Measurements from ENCODE around the gene SLC25A48. TPM values are rescaled to one million over a fixed set of nuclear protein-coding genes. Genes with fewer than 3 reads are reported as not detected.
A peak's percentile ranks its signal among the peaks of the same experiment; 100 is the strongest.
"Not testable (repeated sequence)": the region's sequence is repeated elsewhere in the genome, so short reads cannot be mapped to it uniquely, and the experiment has no call there.

SLC25A48 gene
- total RNA-seq, 1 experiment from 2014 or later = 1.6 TPM

GRCh38 chr5:135833961-135834638 lies 363 bp upstream of the SLC25A48 start:
- ChIA-PET CTCF (interaction anchor here (0.7 to 1.4 kb wide), 3 partner anchors 268 to 376 kb away, joined by 3 to 11 read pairs (median 6); no protein-coding TSS in a partner anchor), POLR2A (no interaction called here)
- H3K4me3 ChIP-seq (ENCODE audit: low read depth, low read length) = peak overlapping the region; percentile 57
- no peaks in the 10 kb centered on the region for H3K36me3 Mint-ChIP-seq (ENCODE audit: insufficient read depth, unreplicated experiment)
- H3K9me3 ChIP-seq = peaks cover 9% of the 10 kb centered on the region; the same call in 1 of the 2 replicates
- H3K36me3 ChIP-seq (ENCODE audit: control insufficient read depth, insufficient read depth, low read length) = no peaks in the 10 kb centered on the region
- peaks cover 16% of the 10 kb centered on the region for H3K9me3 Mint-ChIP-seq (ENCODE audit: unreplicated experiment)
- peaks cover 7% of the 10 kb centered on the region for H3K4me1 Mint-ChIP-seq (ENCODE audit: low read depth, unreplicated experiment)
- no peak overlapping the region for H3K27ac Mint-ChIP-seq (ENCODE audit: unreplicated experiment)
- peaks cover 36% of the 10 kb centered on the region for H3K27me3 Mint-ChIP-seq (ENCODE audit: insufficient read depth, unreplicated experiment)
- BruUV-seq (replicated peaks) = no TSS peak
- intact Hi-C loops (cut with micrococcal nuclease; ENCODE audit: unreplicated experiment) = no loop called here
- H3K27me3 ChIP-seq (replicated peaks; ENCODE audit: control insufficient read depth, insufficient read depth, low read length) = peaks cover 4% of the 10 kb centered on the region; the same call in 1 of the 2 replicates
- H3K4me1 ChIP-seq = no peaks in the 10 kb centered on the region
- TF ChIP-seq CTCF (IDR thresholded peaks at IDR 0.05; ENCODE audit: insufficient read depth in 1 of 2, low read depth in 1 of 2, low read length in 1 of 2, severe bottlenecking in 1 of 2, unreplicated experiment in 1 of 2) = peak in 1 of 2 experiments; percentile 94
- DNase-seq = no peak
- H3K4me3 Mint-ChIP-seq (ENCODE audit: unreplicated experiment) = peak overlapping the region; percentile 74

GRCh38 chr5:135835766-135836165 lies 1.3 kb downstream of the SLC25A48 start:
- Histone ChIP-seq H3K4me1 (no peaks in the 10 kb centered on the region), H3K9me3 (peaks cover 9% of the 10 kb centered on the region; the same call in 1 of the 2 replicates), H3K4me3 (ENCODE audit: low read depth, low read length) (no peak overlapping the region), H3K27me3 (replicated peaks; ENCODE audit: control insufficient read depth, insufficient read depth, low read length) (peaks cover 4% of the 10 kb centered on the region; the same call in 1 of the 2 replicates), H3K36me3 (ENCODE audit: control insufficient read depth, insufficient read depth, low read length) (no peaks in the 10 kb centered on the region)
- DNase-seq = no peak
- H3K27me3 Mint-ChIP-seq (ENCODE audit: insufficient read depth, unreplicated experiment) = peaks cover 31% of the 10 kb centered on the region
- peaks cover 26% of the 10 kb centered on the region for H3K9me3 Mint-ChIP-seq (ENCODE audit: unreplicated experiment)
- TF ChIP-seq CTCF (IDR thresholded peaks at IDR 0.05; ENCODE audit: insufficient read depth in 1 of 2, low read depth in 1 of 2, low read length in 1 of 2, severe bottlenecking in 1 of 2, unreplicated experiment in 1 of 2) = no peak
- peak overlapping the region; percentile 74 for H3K4me3 Mint-ChIP-seq (ENCODE audit: unreplicated experiment)
- H3K4me1 Mint-ChIP-seq (ENCODE audit: low read depth, unreplicated experiment) = peaks cover under 1% of the 10 kb centered on the region
- intact Hi-C loops (cut with micrococcal nuclease; ENCODE audit: unreplicated experiment) = no loop called here
- no TSS peak for BruUV-seq (replicated peaks)
- ChIA-PET POLR2A (no interaction called here), CTCF (interaction anchor here (0.9 to 1.4 kb wide), 2 partner anchors 59 to 270 kb away, joined by 4 to 11 read pairs; partner anchors contain the start of gene IL9)
- H3K27ac Mint-ChIP-seq (ENCODE audit: unreplicated experiment) = no peak overlapping the region
- no peaks in the 10 kb centered on the region for H3K36me3 Mint-ChIP-seq (ENCODE audit: insufficient read depth, unreplicated experiment)

GRCh38 chr5:135838395-135838794 lies 3.9 kb downstream of the SLC25A48 start:
- CTCF ChIA-PET = interaction anchor here (1.2 kb wide), 1 partner anchor 8 kb away, joined by 4 read pairs; no protein-coding TSS in a partner anchor
- H3K36me3 ChIP-seq (ENCODE audit: control insufficient read depth, insufficient read depth, low read length); H3K9me3 ChIP-seq; H3K36me3 Mint-ChIP-seq (ENCODE audit: insufficient read depth, unreplicated experiment); H3K27ac Mint-ChIP-seq (ENCODE audit: unreplicated experiment); H3K4me1 Mint-ChIP-seq (ENCODE audit: low read depth, unreplicated experiment); H3K4me1 ChIP-seq; H3K4me3 Mint-ChIP-seq (ENCODE audit: unreplicated experiment); BruUV-seq (replicated peaks); intact Hi-C loops (cut with micrococcal nuclease; ENCODE audit: unreplicated experiment); POLR2A ChIA-PET; H3K27me3 ChIP-seq (replicated peaks; ENCODE audit: control insufficient read depth, insufficient read depth, low read length); DNase-seq; H3K4me3 ChIP-seq (ENCODE audit: low read depth, low read length): not testable (repeated sequence)
- H3K27me3 Mint-ChIP-seq (ENCODE audit: insufficient read depth, unreplicated experiment) = peaks cover 35% of the 10 kb centered on the region
- H3K9me3 Mint-ChIP-seq (ENCODE audit: unreplicated experiment) = peaks cover 26% of the 10 kb centered on the region
